Neutrophil (primary cell): ENCODE results near the gene PSME2.

Experiments used
- H3K27ac ChIP-seq: fragments of 200-600 bp; sonication (generic); 2 replicates; pipeline ENCODE4 v1.5.1; 2016; ENCODE audit warnings: mild to moderate bottlenecking, moderate library complexity
- H3K27me3 ChIP-seq: fragments of 200-600 bp; sonication (generic); 2 replicates; pipeline ENCODE4 v1.6.0; 2016; ENCODE audit warnings: mild to moderate bottlenecking
- H3K36me3 ChIP-seq: fragments of 200-600 bp; sonication (generic); 2 replicates; pipeline ENCODE4 v1.5.1; 2017
- H3K4me1 ChIP-seq, 2 experiments: fragments of 200-600 bp in 1 of 2; sonication (generic) in 1 of 2; 1 replicate in 1 of 2; 2 replicates in 1 of 2; pipeline versions ENCODE4 v1.5.1 to v1.6.1; 2013 to 2016; ENCODE audit warnings: low read depth in 1 of 2, low read length in 1 of 2, mild to moderate bottlenecking in 1 of 2, moderate library complexity in 1 of 2; ENCODE audit not compliant: control insufficient read depth in 1 of 2, insufficient read depth in 1 of 2
- H3K4me3 ChIP-seq, 2 experiments: fragments of 200-600 bp in 1 of 2; sonication (generic) in 1 of 2; 1 replicate in 1 of 2; 2 replicates in 1 of 2; pipeline ENCODE4 v1.5.1; 2013 to 2016; ENCODE audit warnings: low read depth in 1 of 2, low read length in 1 of 2, mild to moderate bottlenecking in 1 of 2, moderate library complexity in 1 of 2
- H3K9me3 ChIP-seq: fragments of 200-600 bp; sonication (generic); 2 replicates; pipeline ENCODE4 v1.5.1; 2016
- CTCF ChIP-seq: fragments of 200-600 bp; sonication (generic); IDR thresholded peaks from 2 replicates; pipeline ENCODE4 v1.5.1; 2016; ENCODE audit warnings: antibody characterized with exemption

Gene PSME2

GRCh38 chr14:24182110-24182882 lies 35.9 kb upstream of the PSME2 start:
- no peaks in the 10 kb centered on the region for H3K27me3 ChIP-seq
- no peak overlapping the region for H3K4me3 ChIP-seq
- TF ChIP-seq CTCF: no peak
- H3K4me1 ChIP-seq: no peaks in the 10 kb centered on the region
- peaks cover 89% of the 10 kb centered on the region for H3K36me3 ChIP-seq
- no peaks in the 10 kb centered on the region for H3K9me3 ChIP-seq
- no peak overlapping the region for H3K27ac ChIP-seq

GRCh38 chr14:24181371-24182077 lies 35.1 kb upstream of the PSME2 start:
- no peaks in the 10 kb centered on the region for H3K27me3 ChIP-seq

GRCh38 chr14:24179961-24180796 lies 33.8 kb upstream of the PSME2 start:
- no peak for TF ChIP-seq CTCF
- H3K36me3 ChIP-seq: peaks cover 100% of the 10 kb centered on the region
- H3K4me1 ChIP-seq: peaks cover 4% of the 10 kb centered on the region in 2 experiments
- no peaks in the 10 kb centered on the region for H3K27me3 ChIP-seq
- no peak overlapping the region for H3K27ac ChIP-seq
- no peaks in the 10 kb centered on the region for H3K9me3 ChIP-seq
- no peak overlapping the region for H3K4me3 ChIP-seq

More at GRCh38 chr14:24181371-24182077, 35.1 kb upstream of the PSME2 start:
- Histone ChIP-seq H3K36me3 (peaks cover 96% of the 10 kb centered on the region), H3K27ac (no peak overlapping the region), H3K9me3 (no peaks in the 10 kb centered on the region), H3K4me3 (no peak overlapping the region), H3K4me1 (no peaks in the 10 kb centered on the region)
- TF ChIP-seq CTCF: no peak

- H3K36me3 ChIP-seq: peaks cover 100% of the 10 kb centered on the region
These were observed 33.0 kb upstream of the PSME2 start for GRCh38 chr14:24179294-24179960.

More at GRCh38 chr14:24179294-24179960, 33.0 kb upstream of the PSME2 start:
- Histone ChIP-seq H3K27ac (no peak overlapping the region), H3K9me3 (no peaks in the 10 kb centered on the region), H3K27me3 (no peaks in the 10 kb centered on the region), H3K4me3 (no peak overlapping the region), H3K4me1 (peaks cover 6 to 9% of the 10 kb centered on the region in 2 experiments)
- TF ChIP-seq CTCF: no peak
